HG03439 (cell line): ENCODE results near the gene GPR32.
"Not testable (repeated sequence)": the region's sequence is repeated elsewhere in the genome, so short reads cannot be mapped to it uniquely, and the experiment has no call there.

ENCODE experiments used
- ATAC-seq: cut with Tn5 transposase; IDR thresholded peaks from one replicate; pipeline ENCODE4 v1.9.1; 2021; ENCODE audit warnings: mild to moderate bottlenecking, moderate library complexity; ENCODE audit not compliant: unreplicated experiment

The GPR32 gene, protein sequence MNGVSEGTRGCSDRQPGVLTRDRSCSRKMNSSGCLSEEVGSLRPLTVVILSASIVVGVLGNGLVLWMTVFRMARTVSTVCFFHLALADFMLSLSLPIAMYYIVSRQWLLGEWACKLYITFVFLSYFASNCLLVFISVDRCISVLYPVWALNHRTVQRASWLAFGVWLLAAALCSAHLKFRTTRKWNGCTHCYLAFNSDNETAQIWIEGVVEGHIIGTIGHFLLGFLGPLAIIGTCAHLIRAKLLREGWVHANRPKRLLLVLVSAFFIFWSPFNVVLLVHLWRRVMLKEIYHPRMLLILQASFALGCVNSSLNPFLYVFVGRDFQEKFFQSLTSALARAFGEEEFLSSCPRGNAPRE

DNA sequence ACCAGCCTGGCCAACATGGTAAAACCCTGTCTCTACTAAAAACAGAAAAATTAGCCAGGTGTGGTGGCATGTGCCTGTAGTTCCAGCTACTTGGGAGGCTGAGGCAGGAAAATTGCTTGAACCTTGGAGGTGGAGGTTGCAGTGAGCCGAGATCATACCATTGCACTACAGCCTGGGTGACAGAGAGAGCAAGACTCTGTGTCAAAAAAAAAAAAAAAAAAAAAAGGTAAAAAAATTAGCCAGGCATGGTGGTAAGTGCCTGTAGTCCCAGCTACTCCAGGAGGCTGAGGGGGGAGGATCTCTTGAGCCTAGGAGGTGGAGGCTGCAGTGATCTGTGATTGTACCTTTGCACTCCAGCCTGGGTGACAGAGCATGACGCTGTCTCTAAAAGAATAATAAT lies at the start of gene GPR32:
GPR32 (plus strand) TSS at position 301 of the 400 bp plus-strand sequence. CDS start 137 bp downstream, outside the sequence.
- not testable (repeated sequence) for ATAC-seq

DNA sequence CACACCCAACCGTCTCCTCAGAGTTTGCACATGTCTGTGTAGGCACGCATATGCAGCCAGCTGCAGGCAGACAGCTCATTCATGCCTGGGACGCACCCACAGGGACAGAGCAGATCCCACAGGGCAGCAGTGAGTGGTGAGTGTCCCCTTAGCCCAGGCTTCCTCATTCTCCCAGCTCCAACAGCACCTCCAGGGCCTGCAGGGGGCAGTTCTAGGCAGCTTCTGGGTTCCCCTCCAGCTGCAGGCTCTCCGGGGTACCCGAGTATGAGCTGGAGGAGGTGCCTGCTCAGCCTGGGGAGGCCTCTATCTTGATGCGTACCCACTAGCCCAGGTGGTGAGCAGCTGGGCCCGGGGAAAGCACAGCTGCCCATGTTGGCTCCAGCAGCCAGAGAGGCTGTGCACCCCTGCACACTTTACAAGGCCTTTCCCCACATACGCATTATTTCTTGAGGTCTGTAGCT lies 49.3 kb upstream of the GPR32 start:
- no peak for ATAC-seq

DNA sequence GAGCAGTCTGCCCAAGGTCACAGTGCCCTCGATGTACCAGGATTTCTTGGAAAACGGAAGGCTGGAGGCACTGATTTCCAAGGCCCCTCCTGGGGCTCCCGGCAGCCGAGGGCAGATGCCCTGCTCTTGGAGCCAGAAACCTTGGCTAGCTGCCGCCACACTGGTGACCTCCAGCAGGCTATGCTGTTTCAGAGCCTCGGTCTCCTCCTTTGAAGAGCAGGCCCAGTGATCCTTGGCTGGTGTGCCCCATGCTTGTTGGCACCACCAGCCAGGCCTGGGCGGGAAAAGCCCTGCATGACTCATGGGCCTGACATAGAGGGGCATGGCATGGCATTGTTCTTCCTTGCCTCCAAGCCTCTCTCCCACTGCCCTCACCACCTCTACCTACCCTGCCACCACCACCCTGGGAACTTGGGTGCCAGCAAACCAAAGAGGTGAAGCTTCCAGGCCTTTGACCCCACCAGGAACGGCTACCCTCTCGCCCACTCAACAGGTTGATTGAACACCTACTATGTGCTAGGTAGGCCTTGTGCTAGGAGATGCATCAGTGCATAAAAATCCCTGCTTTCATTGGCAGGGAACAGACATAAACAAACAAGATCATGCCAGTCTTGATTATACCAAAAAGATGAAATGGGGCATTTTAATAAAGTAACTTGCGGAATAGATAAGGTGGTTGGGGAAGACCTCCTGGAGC lies 48.7 kb upstream of the GPR32 start:
- no peak for ATAC-seq

DNA sequence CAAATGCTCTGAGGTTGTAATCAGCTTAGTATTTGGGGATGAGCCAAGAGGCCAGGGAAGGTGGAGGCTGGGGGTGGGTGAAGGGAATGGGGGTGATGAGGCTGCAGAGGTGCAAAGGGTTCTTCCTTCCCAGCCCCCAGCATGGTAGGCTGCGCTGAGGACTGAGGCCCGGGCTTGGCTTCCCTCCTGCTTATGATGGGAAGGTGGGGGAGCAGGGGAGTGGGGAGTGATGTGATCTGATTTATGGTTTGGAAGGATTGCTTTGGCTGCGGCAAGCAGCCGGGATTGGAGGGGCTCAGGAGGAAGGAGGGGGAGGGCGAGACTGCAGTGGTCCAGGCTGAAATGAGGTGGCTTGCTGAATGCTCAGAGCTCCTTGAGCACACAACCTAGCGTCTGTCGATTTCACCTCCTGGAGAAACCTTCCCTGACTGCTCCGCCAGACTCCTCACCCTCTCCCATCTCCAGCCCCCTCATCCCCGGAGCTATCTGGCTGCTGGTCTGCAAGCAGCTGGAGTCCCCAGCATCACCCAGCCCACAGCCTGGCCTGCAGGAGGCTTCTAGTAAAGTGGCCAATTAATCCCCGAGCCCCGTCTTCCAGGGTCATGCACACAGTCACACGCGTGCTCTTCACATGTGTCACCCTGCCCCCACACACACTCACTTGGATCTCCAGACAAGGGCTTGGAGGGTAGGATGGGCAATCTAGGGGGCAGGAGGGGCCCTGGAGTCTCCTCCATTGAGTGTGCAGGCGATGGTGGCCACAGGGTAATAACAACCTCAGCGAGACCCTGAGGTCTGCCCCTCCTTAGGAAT lies 47.9 kb upstream of the GPR32 start:
- ATAC-seq = no peak

- ATAC-seq = no peak
These were observed 47.2 kb upstream of the GPR32 start, which contains the start of gene CLEC11A for GRCh38 chr19:50723069-50723468. Gene CLEC11A, plus strand, starts transcription at chr19:50723364. Its CDS starts 162 bp downstream, at chr19:50723526.

GRCh38 chr19:50723735-50724521 lies 46.3 kb upstream of the GPR32 start:
- no peak for ATAC-seq

DNA sequence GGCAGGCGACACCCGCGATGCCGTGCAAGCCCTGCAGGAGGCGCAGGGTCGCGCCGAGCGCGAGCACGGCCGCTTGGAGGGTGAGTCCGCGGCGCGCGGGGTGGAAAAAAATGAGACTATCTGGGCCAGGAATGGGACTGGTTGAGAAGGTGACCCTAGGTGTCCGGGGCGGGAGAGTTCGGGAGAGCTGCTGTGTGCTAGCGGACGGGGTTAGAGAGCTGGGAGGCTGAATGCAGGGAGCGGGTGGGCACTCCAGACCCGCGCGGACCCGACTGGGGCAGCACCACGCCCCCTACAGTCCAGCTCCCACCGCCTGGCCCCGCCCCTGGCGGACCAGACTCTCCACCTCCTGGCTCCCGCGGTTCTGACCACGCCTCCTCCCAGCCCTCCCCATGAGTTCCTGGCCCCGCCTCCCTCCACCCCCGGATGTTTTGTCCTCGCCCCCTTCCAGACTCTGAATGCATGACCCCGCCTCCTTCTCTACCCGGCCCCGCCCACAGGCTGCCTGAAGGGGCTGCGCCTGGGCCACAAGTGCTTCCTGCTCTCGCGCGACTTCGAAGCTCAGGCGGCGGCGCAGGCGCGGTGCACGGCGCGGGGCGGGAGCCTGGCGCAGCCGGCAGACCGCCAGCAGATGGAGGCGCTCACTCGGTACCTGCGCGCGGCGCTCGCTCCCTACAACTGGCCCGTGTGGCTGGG lies 45.6 kb upstream of the GPR32 start:
- ATAC-seq = peak; percentile 78

- peak; percentile 20 for ATAC-seq
These were observed 44.9 kb upstream of the GPR32 start for GRCh38 chr19:50725218-50725910.

DNA sequence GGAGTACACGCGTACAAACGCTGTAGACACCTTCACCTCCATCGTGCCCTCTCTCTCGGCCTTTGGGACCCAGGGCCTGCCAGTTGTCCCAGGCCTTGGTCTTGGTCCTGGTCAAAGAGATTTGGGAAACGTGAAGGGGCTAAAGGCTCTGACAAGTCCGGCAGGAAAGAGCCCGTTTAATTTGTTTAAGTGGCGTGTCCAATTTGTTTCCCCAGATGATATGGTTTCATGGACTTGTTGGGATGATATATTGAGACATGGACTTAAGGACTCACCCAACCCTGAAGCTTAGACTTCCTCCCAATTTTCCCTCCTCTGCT lies 44.4 kb upstream of the GPR32 start:
- ATAC-seq = no peak

DNA sequence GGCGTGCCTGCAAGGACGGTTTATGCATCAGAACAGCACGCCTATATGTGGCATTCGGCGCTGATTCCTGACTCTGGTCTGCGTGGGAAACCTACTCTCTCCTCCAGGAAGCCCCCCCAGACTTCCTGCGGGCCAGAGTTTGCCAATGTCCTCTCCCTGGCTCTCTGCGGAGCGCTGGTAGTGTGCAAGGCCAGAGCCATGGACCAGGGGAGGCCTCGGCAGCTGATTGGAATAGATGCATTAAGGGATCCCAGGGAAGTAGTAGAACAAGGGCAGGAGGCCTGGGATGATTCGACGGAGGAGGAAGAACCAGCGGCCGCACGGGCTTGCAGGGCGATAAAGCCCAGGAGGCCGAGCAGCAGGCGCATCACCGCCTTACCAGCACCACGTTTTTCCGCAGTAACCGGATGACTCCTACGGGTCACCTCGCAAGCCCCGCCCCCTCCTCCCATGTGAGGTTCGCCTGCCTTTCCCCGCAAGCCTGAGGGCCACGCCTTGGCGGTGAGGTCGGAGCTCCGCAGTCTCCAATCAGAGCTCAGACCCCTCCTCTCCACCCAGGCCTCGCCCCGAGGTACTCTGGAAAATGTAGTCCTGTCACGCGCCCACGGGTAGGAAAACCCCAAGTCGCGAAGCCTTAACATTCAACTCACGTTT lies 42.1 kb upstream of the GPR32 start:
- ATAC-seq = no peak

DNA sequence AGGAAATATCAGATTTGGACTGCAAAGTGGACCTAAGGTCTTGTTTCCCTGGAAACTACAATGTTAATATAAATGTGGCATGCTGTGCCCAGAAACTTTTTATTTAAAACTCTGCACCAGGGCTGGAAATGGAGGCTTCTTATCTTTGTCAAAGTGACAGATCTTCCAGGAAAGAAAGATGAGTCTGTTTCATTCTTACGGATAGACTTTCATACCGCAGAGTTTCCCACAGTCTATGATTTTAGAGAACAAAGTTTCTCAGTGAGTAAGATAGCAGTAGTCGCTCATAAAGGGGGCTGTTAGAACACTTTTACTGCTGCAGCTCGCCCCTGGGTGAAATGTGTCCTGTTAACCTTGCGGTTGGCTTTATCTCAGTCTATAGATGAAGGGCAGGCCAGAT lies 40.4 kb upstream of the GPR32 start:
- ATAC-seq = no peak

- no peak for ATAC-seq
These were observed 34.4 kb upstream of the GPR32 start for GRCh38 chr19:50735869-50736268.

GRCh38 chr19:50736338-50736737 lies 33.9 kb upstream of the GPR32 start:
- no peak for ATAC-seq

GRCh38 chr19:50739132-50739913 lies 30.9 kb upstream of the GPR32 start:
- ATAC-seq = no peak

GRCh38 chr19:50739914-50740426 lies 30.3 kb upstream of the GPR32 start:
- ATAC-seq = no peak

GRCh38 chr19:50741179-50741933 lies 28.9 kb upstream of the GPR32 start:
- ATAC-seq = no peak

DNA sequence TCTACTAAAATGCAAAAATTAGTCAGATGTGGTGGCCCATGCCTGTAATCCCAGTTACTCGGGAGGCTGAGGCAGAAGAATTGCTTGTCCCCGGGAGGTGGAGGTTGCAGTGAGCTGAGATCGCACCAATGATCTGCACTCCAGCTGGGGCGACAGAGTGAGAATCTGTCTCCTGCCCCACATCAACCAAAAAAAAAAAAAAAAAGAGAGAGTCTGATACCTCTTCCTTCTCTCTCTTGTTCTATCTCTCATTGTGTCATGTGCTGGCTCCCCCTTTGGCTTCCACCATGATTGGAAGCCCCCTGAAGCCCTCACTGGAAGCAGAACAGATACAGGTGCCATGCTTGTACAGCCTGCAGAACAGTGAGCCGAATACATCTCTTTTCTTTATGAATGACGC lies 26.7 kb upstream of the GPR32 start:
- ATAC-seq = no peak
